ENCODE measurements around the gene RAMACL. TPM values are rescaled to one million over a fixed set of nuclear protein-coding genes. Genes with fewer than 3 reads are reported as not detected.

Gene RAMACL
- polyA plus RNA-seq, 1 experiment, result 0.26 TPM

DNA sequence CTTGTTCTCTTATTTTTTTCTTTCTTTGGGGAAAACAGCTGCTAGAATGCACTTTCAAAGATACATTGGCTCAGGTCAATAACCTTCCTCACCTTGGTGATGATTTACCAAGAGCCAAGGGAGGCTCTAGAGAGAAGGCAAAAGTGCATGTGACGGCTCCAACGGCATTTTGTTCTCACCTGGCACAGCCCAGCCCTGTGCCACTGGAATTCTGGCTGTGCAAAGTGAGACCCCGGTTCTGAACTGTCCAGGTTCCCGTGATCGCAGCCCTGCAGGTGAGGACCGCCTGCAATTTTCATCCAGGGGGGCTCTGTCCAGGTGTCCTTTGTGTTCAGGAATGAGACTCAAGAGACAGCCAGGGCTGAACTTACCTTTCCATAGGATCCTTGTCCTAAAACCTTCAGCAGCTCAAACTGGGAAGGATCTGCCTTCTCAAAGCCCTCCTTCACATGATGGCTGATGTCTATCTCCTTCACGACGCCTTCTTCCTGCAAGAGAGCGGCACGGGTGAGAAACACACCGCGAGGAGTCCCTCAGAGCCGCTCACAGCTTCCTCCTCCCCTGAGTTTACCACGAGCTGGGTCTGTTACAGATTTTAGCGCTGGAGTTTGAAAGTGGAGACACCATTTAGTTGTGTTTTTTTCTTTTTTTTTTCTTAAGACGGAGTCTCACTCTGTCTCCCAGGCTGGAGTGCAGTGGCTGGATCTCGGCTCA, 48.0 kb downstream of the RAMACL start:
- CTCF ChIA-PET, result interaction anchor here (1.1 kb wide), 1 partner anchor 140 kb away, joined by 3 read pairs; no protein-coding TSS in a partner anchor

DNA sequence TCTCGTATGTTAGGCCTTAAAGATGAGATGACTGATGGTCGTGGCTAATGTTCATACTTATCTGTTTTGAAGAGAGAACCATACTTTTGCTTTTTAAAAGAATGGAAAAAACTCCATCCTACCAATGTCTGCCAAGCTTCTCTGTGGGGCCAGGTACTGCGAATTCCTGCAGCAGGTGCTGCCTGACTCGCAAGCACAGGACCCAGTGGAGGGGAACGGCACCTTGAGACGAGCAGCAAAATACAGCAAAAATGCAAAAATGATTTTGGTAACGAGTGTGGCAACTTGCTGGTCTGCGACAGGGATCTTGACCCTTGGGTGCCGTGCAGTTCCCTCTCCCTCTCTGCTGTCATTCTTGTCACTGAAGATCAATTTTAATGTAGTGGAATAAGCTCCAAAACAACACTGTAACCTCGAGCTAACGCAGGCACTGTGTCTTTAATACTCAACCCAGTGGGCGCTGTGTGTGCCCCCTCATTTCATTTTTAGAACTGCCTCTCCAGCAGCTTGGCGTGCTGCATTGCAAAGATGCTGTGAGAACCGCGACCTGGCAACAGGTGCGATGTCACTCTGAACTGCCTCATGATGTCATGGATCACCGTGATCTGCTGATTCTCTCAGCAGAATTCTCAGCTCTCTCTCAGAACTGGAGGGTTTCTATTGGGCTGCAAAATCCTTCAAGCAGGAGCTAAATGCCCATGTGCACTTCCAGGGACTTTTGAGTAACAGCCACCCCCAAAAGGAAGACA, 51.6 kb downstream of the RAMACL start:
- ChIA-PET POLR2A (no interaction called here), CTCF (interaction anchor here (1.2 kb wide), 1 partner anchor 10 kb away, joined by 3 read pairs; no protein-coding TSS in a partner anchor)
- Histone ChIP-seq H3K36me3 (ENCODE audit: control insufficient read depth, insufficient read depth, low read length) (peaks cover 11% of the 10 kb centered on the region), H3K27me3 (ENCODE audit: control insufficient read depth, insufficient read depth, low read length) (no peaks in the 10 kb centered on the region), H3K4me3 (ENCODE audit: low read depth, low read length) (no peak overlapping the region)
- no peak for DNase-seq (ENCODE audit: low read depth)
- TF ChIP-seq CTCF (IDR thresholded peaks at IDR 0.05; ENCODE audit: insufficient read depth, low read depth, low read length), result no peak

More for the DNA sequence above, 48.0 kb downstream of the RAMACL start:
- DNase-seq (ENCODE audit: low read depth), result no peak
- no peak overlapping the region for H3K4me3 ChIP-seq (ENCODE audit: low read depth, low read length)
- peaks cover 6% of the 10 kb centered on the region for H3K36me3 ChIP-seq (ENCODE audit: control insufficient read depth, insufficient read depth, low read length)
- TF ChIP-seq CTCF (IDR thresholded peaks at IDR 0.05; ENCODE audit: insufficient read depth, low read depth, low read length), result no peak
- H3K27me3 ChIP-seq (ENCODE audit: control insufficient read depth, insufficient read depth, low read length), result no peaks in the 10 kb centered on the region
- POLR2A ChIA-PET, result interaction anchor here (0.5 kb wide), 1 partner anchor 10 kb away, joined by 3 read pairs; no protein-coding TSS in a partner anchor

GRCh38 chr6:166533205-166533824, 53.2 kb downstream of the RAMACL start:
- Histone ChIP-seq H3K27me3 (ENCODE audit: control insufficient read depth, insufficient read depth, low read length) (no peaks in the 10 kb centered on the region), H3K36me3 (ENCODE audit: control insufficient read depth, insufficient read depth, low read length) (peaks cover 11% of the 10 kb centered on the region), H3K4me3 (ENCODE audit: low read depth, low read length) (no peak overlapping the region)
- no peak for DNase-seq (ENCODE audit: low read depth)
- CTCF ChIA-PET, result interaction anchor here (1.0 kb wide), 1 partner anchor 18 kb away, joined by 3 read pairs; no protein-coding TSS in a partner anchor
- no peak for TF ChIP-seq CTCF (IDR thresholded peaks at IDR 0.05; ENCODE audit: insufficient read depth, low read depth, low read length)
- POLR2A ChIA-PET, result no interaction called here

Other genes starting within 250 kb of the RAMACL start
- gene SFT2D1, start 244.1 kb downstream of the RAMACL start, polyA plus RNA-seq (2011; rRNA removed), result 24.9 and 53.6 TPM in 2 replicates
- gene MPC1, start 203.7 kb downstream of the RAMACL start, polyA plus RNA-seq (2011; rRNA removed), result 19.2 and 27.5 TPM in 2 replicates
- gene RPS6KA2, start 40.6 kb upstream of the RAMACL start, polyA plus RNA-seq (2011; rRNA removed), result 60.7 and 80.8 TPM in 2 replicates

Measured in BJ (cell line).